H9 (cell line): ENCODE results near the gene LAMA3. TPM values are rescaled to one million over a fixed set of nuclear protein-coding genes. Genes with fewer than 3 reads are reported as not detected.

ENCODE experiments used
- DNase-seq: peaks from one replicate; pipeline ENCODE4 v3.0.0-alpha.2; 2017
- H2AFZ ChIP-seq: one replicate; pipeline ENCODE4 v1.6.1; 2013; ENCODE audit warnings: mild to moderate bottlenecking, low read length, control low read depth, moderate library complexity
- H2AK5ac ChIP-seq: 2 replicates; pipeline ENCODE4 v1.6.1; 2013; ENCODE audit warnings: low read length, control low read depth, mixed read lengths; ENCODE audit not compliant: insufficient read length
- H2BK120ac ChIP-seq: one replicate; pipeline ENCODE4 v1.6.1; 2013; ENCODE audit warnings: low read depth, mild to moderate bottlenecking, low read length, control low read depth, inconsistent platforms; ENCODE audit not compliant: poor library complexity, severe bottlenecking
- H2BK12ac ChIP-seq: 2 replicates; pipeline ENCODE4 v1.6.1; 2013; ENCODE audit warnings: low read length, control low read depth, mixed read lengths, low read depth; ENCODE audit not compliant: insufficient read length
- H2BK15ac ChIP-seq: 2 replicates; pipeline ENCODE4 v1.6.1; 2013; ENCODE audit warnings: low read depth, low read length, control low read depth
- H2BK20ac ChIP-seq: one replicate; pipeline ENCODE4 v1.6.1; 2013; ENCODE audit warnings: low read depth, mild to moderate bottlenecking, low read length, control low read depth, inconsistent platforms; ENCODE audit not compliant: poor library complexity, severe bottlenecking
- H2BK5ac ChIP-seq: 2 replicates; pipeline ENCODE4 v1.6.1; 2013; ENCODE audit warnings: low read length, control low read depth, mixed read lengths; ENCODE audit not compliant: insufficient read length
- H3K14ac ChIP-seq: 2 replicates; pipeline ENCODE4 v1.6.1; 2013; ENCODE audit warnings: low read length, control low read depth; ENCODE audit not compliant: insufficient read depth
- H3K18ac ChIP-seq: 2 replicates; pipeline ENCODE4 v1.6.1; 2013; ENCODE audit warnings: low read depth, mild to moderate bottlenecking, mixed read lengths, low read length, control low read depth; ENCODE audit not compliant: insufficient read length
- H3K23ac ChIP-seq: 2 replicates; pipeline ENCODE4 v1.6.1; 2013; ENCODE audit warnings: low read length, control low read depth, mixed read lengths, low read depth; ENCODE audit not compliant: insufficient read length
- H3K23me2 ChIP-seq: 2 replicates; pipeline ENCODE4 v1.6.1; 2013; ENCODE audit warnings: low read depth, mild to moderate bottlenecking, mixed read lengths, low read length, control low read depth; ENCODE audit not compliant: insufficient read length, poor library complexity, severe bottlenecking
- H3K27ac ChIP-seq: 2 replicates; pipeline ENCODE4 v1.5.1; 2013; ENCODE audit warnings: low read length, control low read depth, mixed read lengths, low read depth; ENCODE audit not compliant: insufficient read length
- H3K27me3 ChIP-seq: 2 replicates; pipeline ENCODE4 v1.6.1; 2013; ENCODE audit warnings: low read length, control low read depth, inconsistent platforms; ENCODE audit not compliant: insufficient read depth
- H3K4ac ChIP-seq: 2 replicates; pipeline ENCODE4 v1.6.1; 2013; ENCODE audit warnings: low read depth, mild to moderate bottlenecking, control low read depth, inconsistent platforms, low read length, moderate library complexity
- H3K4me1 ChIP-seq: 2 replicates; pipeline ENCODE4 v1.6.1; 2013; ENCODE audit warnings: low read length, control low read depth, inconsistent platforms; ENCODE audit not compliant: insufficient read depth
- H3K4me2 ChIP-seq: 2 replicates; pipeline ENCODE4 v1.6.1; 2013; ENCODE audit warnings: low read length, control low read depth, mixed read lengths; ENCODE audit not compliant: insufficient read length, insufficient read depth
- H3K56ac ChIP-seq: 2 replicates; pipeline ENCODE4 v1.6.1; 2013; ENCODE audit warnings: low read depth, mild to moderate bottlenecking, mixed read lengths, low read length, control low read depth; ENCODE audit not compliant: insufficient read length
- H3K79me1 ChIP-seq: 2 replicates; pipeline ENCODE4 v1.6.1; 2013; ENCODE audit warnings: low read depth, mild to moderate bottlenecking, moderate library complexity, low read length, control low read depth, inconsistent platforms; ENCODE audit not compliant: insufficient read depth, poor library complexity, severe bottlenecking
- H3K79me2 ChIP-seq: 2 replicates; pipeline ENCODE4 v1.6.1; 2013; ENCODE audit warnings: low read length, control low read depth, inconsistent platforms; ENCODE audit not compliant: insufficient read depth
- H3K9ac ChIP-seq: 2 replicates; pipeline ENCODE4 v1.6.1; 2013; ENCODE audit warnings: low read length, control low read depth, mixed read lengths; ENCODE audit not compliant: insufficient read length; ENCODE audit errors: extremely low read depth
- H3K9me3 ChIP-seq: one replicate; pipeline ENCODE4 v1.6.1; 2013; ENCODE audit warnings: low read depth, low read length, inconsistent platforms; ENCODE audit not compliant: control insufficient read depth
- H3T11ph ChIP-seq: one replicate; pipeline ENCODE4 v1.6.1; 2013; ENCODE audit warnings: mild to moderate bottlenecking, low read length, control low read depth, inconsistent platforms
- H4K20me1 ChIP-seq: one replicate; pipeline ENCODE4 v1.6.1; 2013; ENCODE audit not compliant: control insufficient read depth, insufficient read length, insufficient read depth
- H4K5ac ChIP-seq: 2 replicates; pipeline ENCODE4 v1.6.1; 2013; ENCODE audit warnings: low read depth, mild to moderate bottlenecking, mixed read lengths, low read length, control low read depth; ENCODE audit not compliant: insufficient read length
- H4K8ac ChIP-seq: replicated peaks from 2 replicates; pipeline ENCODE4 v1.6.1; 2013; ENCODE audit warnings: low read length, control low read depth, mixed read lengths, low read depth; ENCODE audit not compliant: insufficient read length
- H4K91ac ChIP-seq: 2 replicates; pipeline ENCODE4 v1.6.1; 2013; ENCODE audit warnings: low read depth, mild to moderate bottlenecking, moderate library complexity, mixed read lengths, low read length, control low read depth; ENCODE audit not compliant: insufficient read length
- H3K27ac Mint-ChIP-seq, 3 experiments: 2 replicates in 2 of 3; 3 replicates in 1 of 3; pipeline ENCODE4 v1.8.0; 2020 to 2021; ENCODE audit warnings: mixed read lengths in 3 of 3, mild to moderate bottlenecking in 1 of 3, moderate library complexity in 1 of 3
- H3K27me3 Mint-ChIP-seq: 2 replicates; pipeline ENCODE4 v1.8.0; 2021; ENCODE audit warnings: low read depth, mild to moderate bottlenecking, moderate library complexity, mixed read lengths
- H3K36me3 Mint-ChIP-seq, 3 experiments: 2 replicates in 2 of 3; 3 replicates in 1 of 3; pipeline ENCODE4 v1.8.0; 2020 to 2021; ENCODE audit warnings: low read depth in 3 of 3, mixed read lengths in 3 of 3; ENCODE audit not compliant: insufficient read depth in 1 of 3
- H3K4me1 Mint-ChIP-seq, 2 experiments: 2 replicates each; pipeline ENCODE4 v1.8.0; 2020; ENCODE audit warnings: mixed read lengths in 2 of 2
- H3K4me3 Mint-ChIP-seq, 2 experiments: 2 replicates in 1 of 2; 3 replicates in 1 of 2; pipeline ENCODE4 v1.8.0; 2020 to 2021; ENCODE audit warnings: mild to moderate bottlenecking in 2 of 2, mixed read lengths in 2 of 2, moderate library complexity in 1 of 2
- H3K9me3 Mint-ChIP-seq, 2 experiments: 2 replicates in 1 of 2; 3 replicates in 1 of 2; pipeline ENCODE4 v1.8.0; 2020; ENCODE audit warnings: mild to moderate bottlenecking in 2 of 2, mixed read lengths in 2 of 2, moderate library complexity in 1 of 2
- WGBS: extraction: QIAGEN DNeasy Blood & Tissue Kit; methylation state at CpG from one replicate; pipeline ENCODE4 v1.1.7; 2013; ENCODE audit warnings: missing lambda C conversion rate, low lambda C conversion rate, mixed read lengths; ENCODE audit not compliant: insufficient read length; ENCODE audit errors: extremely low coverage; 5-methylcytosine and 5-hydroxymethylcytosine counted together
- total RNA-seq: library from RNA; stranded (reverse); gene quantifications from 2 replicates; pipeline ENCODE4 v1.2.1, GENCODE V29; 2021
- TF ChIP-seq, protein P1 (sequence below): fragments of 200-600 bp; sonication (generic); conservative IDR thresholded peaks from 3 replicates; pipeline ENCODE4 v1.8.0; 2021; ENCODE audit warnings: antibody characterized with exemption, mild to moderate bottlenecking

LAMA3 gene
- total RNA-seq, 1 experiment from 2014 or later, result 0.33 TPM

- Histone ChIP-seq H3K79me1 (no peaks in the 10 kb centered on the region), H3K14ac (no peak overlapping the region), H2AFZ (no peak overlapping the region), H3K23me2 (no peaks in the 10 kb centered on the region), H3K4me1 (peaks cover 10% of the 10 kb centered on the region), H3K9ac (no peak overlapping the region), H3K27me3 (no peaks in the 10 kb centered on the region; the same call in 1 of the 2 replicates), H4K20me1 (no peaks in the 10 kb centered on the region), H3T11ph (no peak overlapping the region), H3K27ac (no peak overlapping the region), H2BK15ac (no peak overlapping the region), H3K9me3 (no peaks in the 10 kb centered on the region), H3K4me2 (no peak overlapping the region), H4K91ac (no peak overlapping the region), H3K4ac (no peak overlapping the region), H3K56ac (no peak overlapping the region), H3K23ac (no peak overlapping the region), H3K18ac (no peak overlapping the region), H2BK5ac (no peak overlapping the region), H2BK120ac (no peak overlapping the region), H4K8ac (no peak overlapping the region), H3K79me2 (no peaks in the 10 kb centered on the region), H2BK20ac (no peak overlapping the region), H2AK5ac (no peak overlapping the region), H2BK12ac (no peak overlapping the region), H4K5ac (no peak overlapping the region)
- H3K27me3 Mint-ChIP-seq, result peaks cover 9% of the 10 kb centered on the region
- no peaks in the 10 kb centered on the region; a peak in 1 of 7 replicates for H3K36me3 Mint-ChIP-seq
- TF ChIP-seq, protein P1, sequence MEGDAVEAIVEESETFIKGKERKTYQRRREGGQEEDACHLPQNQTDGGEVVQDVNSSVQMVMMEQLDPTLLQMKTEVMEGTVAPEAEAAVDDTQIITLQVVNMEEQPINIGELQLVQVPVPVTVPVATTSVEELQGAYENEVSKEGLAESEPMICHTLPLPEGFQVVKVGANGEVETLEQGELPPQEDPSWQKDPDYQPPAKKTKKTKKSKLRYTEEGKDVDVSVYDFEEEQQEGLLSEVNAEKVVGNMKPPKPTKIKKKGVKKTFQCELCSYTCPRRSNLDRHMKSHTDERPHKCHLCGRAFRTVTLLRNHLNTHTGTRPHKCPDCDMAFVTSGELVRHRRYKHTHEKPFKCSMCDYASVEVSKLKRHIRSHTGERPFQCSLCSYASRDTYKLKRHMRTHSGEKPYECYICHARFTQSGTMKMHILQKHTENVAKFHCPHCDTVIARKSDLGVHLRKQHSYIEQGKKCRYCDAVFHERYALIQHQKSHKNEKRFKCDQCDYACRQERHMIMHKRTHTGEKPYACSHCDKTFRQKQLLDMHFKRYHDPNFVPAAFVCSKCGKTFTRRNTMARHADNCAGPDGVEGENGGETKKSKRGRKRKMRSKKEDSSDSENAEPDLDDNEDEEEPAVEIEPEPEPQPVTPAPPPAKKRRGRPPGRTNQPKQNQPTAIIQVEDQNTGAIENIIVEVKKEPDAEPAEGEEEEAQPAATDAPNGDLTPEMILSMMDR, result no peak
- no peaks in the 10 kb centered on the region for H3K9me3 Mint-ChIP-seq
- no CpG with 5 or more reads among the region's 3 CpGs for WGBS
- no peak overlapping the region for H3K27ac Mint-ChIP-seq
- DNase-seq, result no peak
- peaks cover 26 to 35% of the 10 kb centered on the region in 2 experiments for H3K4me1 Mint-ChIP-seq
- no peak overlapping the region for H3K4me3 Mint-ChIP-seq
Measured at GRCh38 chr18:23859466-23860336, 170.4 kb downstream of the LAMA3 start.
